Kidney epithelial cell (primary cell): Measurements from ENCODE around the gene PTMS. TPM values are rescaled to one million over a fixed set of nuclear protein-coding genes. Genes with fewer than 3 reads are reported as not detected.

Source experiments
- DNase-seq: peaks from one replicate; pipeline ENCODE4 v3.0.0-alpha.2; 2010; ENCODE audit warnings: low read depth
- H3K27me3 ChIP-seq: 2 replicates; pipeline ENCODE4 v1.6.0; 2011; ENCODE audit warnings: low read length; ENCODE audit not compliant: control insufficient read depth, insufficient read depth
- H3K36me3 ChIP-seq: 2 replicates; pipeline ENCODE4 v1.5.1; 2011; ENCODE audit warnings: low read length; ENCODE audit not compliant: control insufficient read depth, insufficient read depth
- H3K4me3 ChIP-seq: 2 replicates; pipeline ENCODE4 v1.5.1; 2011; ENCODE audit warnings: low read depth, mild to moderate bottlenecking, control low read depth, low read length
- CTCF ChIP-seq: IDR thresholded peaks from 2 replicates; pipeline ENCODE4 v1.5.1; 2011; ENCODE audit warnings: mild to moderate bottlenecking, moderate library complexity, low read length, control low read depth, inconsistent platforms; ENCODE audit not compliant: insufficient read depth, poor library complexity, severe bottlenecking
- total RNA-seq: library from RNA; depleted of rRNA; stranded (reverse); fragments of >200 nt; gene quantifications from 2 replicates; pipeline ENCODE4 v1.2.3, GENCODE V29; 2015

The PTMS gene
- total RNA-seq, 1 donor from 2014 or later = 193 TPM

DNA sequence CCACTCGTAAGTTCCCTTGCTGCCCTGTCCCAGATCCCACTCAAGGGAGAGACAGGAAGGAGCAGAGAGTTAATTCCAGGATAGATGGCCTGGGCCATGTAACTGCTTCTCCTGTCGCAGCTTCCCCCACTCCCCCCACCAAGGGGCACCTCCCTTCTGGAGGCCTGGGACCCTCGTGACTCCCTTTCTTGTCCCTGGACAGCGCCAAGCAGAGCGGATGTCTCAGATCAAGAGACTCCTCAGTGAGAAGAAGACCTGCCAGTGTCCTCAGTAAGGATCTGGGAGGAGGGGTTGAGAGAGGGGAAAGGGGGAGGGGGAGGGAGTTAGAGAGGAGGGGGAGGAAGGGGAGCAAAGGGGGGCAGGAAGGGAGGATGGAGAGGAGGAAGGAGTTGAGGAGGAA, 52.5 kb downstream of the PTMS start:
- DNase-seq = no peak
- Histone ChIP-seq H3K4me3 (no peak overlapping the region), H3K27me3 (peaks cover 27% of the 10 kb centered on the region), H3K36me3 (no peaks in the 10 kb centered on the region)
- no peak for TF ChIP-seq CTCF

- no peak for DNase-seq
- H3K27me3 ChIP-seq = peaks cover 26% of the 10 kb centered on the region
- TF ChIP-seq CTCF = no peak
- no peaks in the 10 kb centered on the region for H3K36me3 ChIP-seq
- no peak overlapping the region for H3K4me3 ChIP-seq
These were observed 53.2 kb downstream of the PTMS start for GRCh38 chr12:6819106-6820030.

DNA sequence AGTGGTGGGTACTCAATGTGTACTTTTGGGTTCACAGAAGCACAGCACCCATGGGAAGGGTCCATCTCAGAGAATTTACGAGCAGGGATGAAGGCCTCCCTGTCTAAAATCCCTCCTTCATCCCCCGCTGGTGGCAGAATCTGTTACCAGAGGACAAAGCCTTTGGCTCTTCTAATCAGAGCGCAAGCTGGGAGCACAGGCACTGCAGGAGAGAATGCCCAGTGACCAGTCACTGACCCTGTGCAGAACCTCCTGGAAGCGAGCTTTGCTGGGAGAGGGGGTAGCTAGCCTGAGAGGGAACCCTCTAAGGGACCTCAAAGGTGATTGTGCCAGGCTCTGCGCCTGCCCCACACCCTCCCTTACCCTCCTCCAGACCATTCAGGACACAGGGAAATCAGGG, 54.0 kb downstream of the PTMS start:
- H3K36me3 ChIP-seq = no peaks in the 10 kb centered on the region
- DNase-seq = no peak
- no peak for TF ChIP-seq CTCF
- H3K27me3 ChIP-seq = peaks cover 22% of the 10 kb centered on the region
- H3K4me3 ChIP-seq = no peak overlapping the region

Other genes with a start within 250 kb of the PTMS start
- gene GAPDH, start 231.8 kb upstream of the PTMS start, total RNA-seq = 3,951 and 4,700 TPM in 2 replicates
- gene IFFO1, start 210.3 kb upstream of the PTMS start, total RNA-seq = 9.9 and 12.4 TPM in 2 replicates
- gene NOP2, start 198.1 kb upstream of the PTMS start, total RNA-seq = 52.4 and 62.2 TPM in 2 replicates
- gene CHD4, start 159.0 kb upstream of the PTMS start, total RNA-seq = 276 and 287 TPM in 2 replicates
- gene LPAR5, start 130.4 kb upstream of the PTMS start, total RNA-seq = 3.8 and 5.2 TPM in 2 replicates
- gene ACRBP, start 118.9 kb upstream of the PTMS start, total RNA-seq = 0.75 and 0.89 TPM in 2 replicates
- 31.8 and 34.1 TPM in 2 replicates for gene ING4, start 103.2 kb upstream of the PTMS start, total RNA-seq
- gene ZNF384, start 77.0 kb upstream of the PTMS start, total RNA-seq = 34.0 and 36.6 TPM in 2 replicates
- gene PIANP, start 65.5 kb upstream of the PTMS start, total RNA-seq = 0.07 and 0.13 TPM in 2 replicates
- 65.2 and 69.1 TPM in 2 replicates for gene COPS7A, start 42.3 kb upstream of the PTMS start, total RNA-seq
- gene MLF2, start 13.2 kb upstream of the PTMS start, total RNA-seq = 190 and 216 TPM in 2 replicates
- gene LAG3, start 6.2 kb downstream of the PTMS start, total RNA-seq = not detected in 2 replicates
- 0.08 TPM in 1 of 2 replicates, not detected in the other for gene CD4, start 23.2 kb downstream of the PTMS start, total RNA-seq
- 0.21 and 0.75 TPM in 2 replicates for gene GPR162, start 55.5 kb downstream of the PTMS start, total RNA-seq
- gene P3H3, start 62.0 kb downstream of the PTMS start, total RNA-seq = 21.8 and 27.7 TPM in 2 replicates
- gene GNB3, start 74.6 kb downstream of the PTMS start, total RNA-seq = 0.34 and 0.38 TPM in 2 replicates
- gene CDCA3, start 84.9 kb downstream of the PTMS start, total RNA-seq = 5.8 and 8.3 TPM in 2 replicates
- 70.1 and 77.2 TPM in 2 replicates for gene USP5, start 85.8 kb downstream of the PTMS start, total RNA-seq
- gene TPI1, start 101.2 kb downstream of the PTMS start, total RNA-seq = 499 and 519 TPM in 2 replicates
- gene SPSB2, start 106.9 kb downstream of the PTMS start, total RNA-seq = 10.1 and 11.9 TPM in 2 replicates
- 11.6 and 12.8 TPM in 2 replicates for gene LRRC23, start 138.5 kb downstream of the PTMS start, total RNA-seq
- 27.0 and 33.7 TPM in 2 replicates for gene ENO2, start 148.2 kb downstream of the PTMS start, total RNA-seq
- gene ATN1, start 161.6 kb downstream of the PTMS start, total RNA-seq = 32.7 and 38.6 TPM in 2 replicates
- not detected in 2 replicates for gene RNU7-1, start 177.5 kb downstream of the PTMS start, total RNA-seq
- 216 and 236 TPM in 2 replicates for gene C12orf57, start 177.7 kb downstream of the PTMS start, total RNA-seq
- gene PTPN6, start 185.0 kb downstream of the PTMS start, total RNA-seq = 17.0 and 31.3 TPM in 2 replicates
- 360 and 474 TPM in 2 replicates for gene PHB2, start 204.3 kb downstream of the PTMS start, total RNA-seq
- gene EMG1, start 204.6 kb downstream of the PTMS start, total RNA-seq = 32.4 and 33.3 TPM in 2 replicates